ENCODE measurements around the gene PCSK6.

Gene PCSK6

DNA sequence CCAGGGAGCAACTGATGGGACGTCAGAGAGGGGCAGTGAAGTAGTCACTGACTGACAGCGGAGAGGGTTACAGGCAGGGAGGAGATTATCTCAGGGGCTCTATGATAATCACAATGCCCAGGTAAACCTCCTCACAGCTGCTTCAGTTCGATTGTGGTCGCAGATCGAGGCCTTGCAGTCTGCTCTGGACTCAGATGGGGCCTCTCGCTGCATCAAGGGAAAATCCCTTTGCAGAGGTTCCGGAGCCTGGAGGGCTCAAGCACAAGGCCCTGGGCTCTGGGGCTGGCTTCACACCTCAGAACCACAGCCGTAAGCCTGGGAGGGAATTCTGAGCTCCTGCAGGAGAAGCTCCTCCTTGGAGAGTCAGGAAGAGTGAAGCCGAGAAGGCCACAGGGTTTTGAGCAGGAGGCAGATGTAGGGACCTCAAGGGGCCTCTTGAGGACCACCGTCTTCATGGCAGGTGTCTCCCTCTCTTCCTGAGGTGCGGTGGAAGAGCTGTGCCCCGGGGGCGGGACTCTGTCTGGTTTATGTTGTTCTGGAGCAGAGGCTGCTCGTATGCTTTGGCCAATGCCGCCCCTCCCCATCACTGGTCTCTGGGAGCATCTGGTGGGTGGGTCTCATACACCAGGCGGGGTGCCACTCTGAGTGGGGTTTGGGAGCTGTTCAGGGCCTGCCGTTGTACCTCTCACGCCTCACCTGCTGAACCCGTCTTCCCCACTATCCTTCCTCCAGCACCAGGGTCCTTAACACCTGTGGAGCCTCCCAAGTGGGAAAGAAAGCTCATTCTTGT lies 175.0 kb downstream of the PCSK6 start:
- H3K27ac ChIP-seq (ENCODE audit: low read depth in 2 of 2, low read length in 2 of 2), result no peak overlapping the region
- H3K36me3 ChIP-seq (ENCODE audit: control insufficient read depth in 2 of 2, insufficient read depth in 2 of 2, low read length in 2 of 2), result peaks cover 3 to 5% of the 10 kb centered on the region in 2 donors
- no peak overlapping the region for H3K9ac ChIP-seq (ENCODE audit: low read depth in 1 of 2, low read length in 2 of 2)
- H3K4me1 ChIP-seq (ENCODE audit: control insufficient read depth in 2 of 2, insufficient read depth in 2 of 2, low read length in 2 of 2), result no peaks in the 10 kb centered on the region
- H3K9me3 ChIP-seq (ENCODE audit: control insufficient read depth in 2 of 2, low read length in 2 of 2), result no peaks in the 10 kb centered on the region
- no peaks in the 10 kb centered on the region for H3K27me3 ChIP-seq (ENCODE audit: control insufficient read depth in 2 of 2, insufficient read depth in 2 of 2, low read length in 2 of 2)
- H3K4me3 ChIP-seq (ENCODE audit: low read length in 2 of 2), result no peak overlapping the region

DNA sequence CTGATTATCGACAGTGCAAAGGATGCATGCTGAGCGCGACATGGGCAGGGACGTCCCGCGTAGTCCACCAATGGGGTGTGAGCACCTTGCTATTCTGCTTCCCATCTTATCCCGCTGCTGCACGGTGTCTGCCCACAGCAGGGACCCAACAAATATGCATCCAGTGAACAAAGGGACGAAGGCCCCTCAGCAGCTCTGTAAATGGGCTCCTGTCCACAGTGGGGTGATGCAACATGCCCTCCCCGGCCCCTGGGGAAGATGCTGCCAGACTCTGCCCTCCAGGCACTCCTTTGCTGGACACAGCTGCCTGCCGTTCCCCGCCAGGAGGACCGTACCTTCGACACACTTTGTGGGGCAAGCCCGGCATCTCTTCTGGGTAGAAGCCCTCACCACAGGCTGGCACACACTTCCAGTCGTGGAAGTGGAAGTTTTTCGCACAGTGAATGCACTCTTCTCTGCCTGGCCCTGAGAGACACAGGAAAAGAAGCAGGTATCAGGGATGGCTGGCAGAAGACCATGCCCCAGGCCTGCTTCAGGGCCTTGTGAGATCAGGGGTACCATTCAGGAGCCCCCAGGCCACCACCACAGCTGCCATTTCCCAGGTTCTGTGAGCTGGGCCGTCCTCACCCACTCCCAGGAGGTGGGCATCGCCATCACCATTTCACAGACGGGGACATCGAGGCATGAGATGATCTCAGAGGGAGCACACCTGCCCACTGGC lies 176.3 kb downstream of the PCSK6 start:
- no peak overlapping the region for H3K27ac ChIP-seq (ENCODE audit: low read depth in 2 of 2, low read length in 2 of 2)
- no peaks in the 10 kb centered on the region for H3K9me3 ChIP-seq (ENCODE audit: control insufficient read depth in 2 of 2, low read length in 2 of 2)
- H3K27me3 ChIP-seq (ENCODE audit: control insufficient read depth in 2 of 2, insufficient read depth in 2 of 2, low read length in 2 of 2), result no peaks in the 10 kb centered on the region
- peaks cover 5 to 8% of the 10 kb centered on the region in 2 donors for H3K36me3 ChIP-seq (ENCODE audit: control insufficient read depth in 2 of 2, insufficient read depth in 2 of 2, low read length in 2 of 2)
- H3K9ac ChIP-seq (ENCODE audit: low read depth in 1 of 2, low read length in 2 of 2), result no peak overlapping the region
- no peaks in the 10 kb centered on the region for H3K4me1 ChIP-seq (ENCODE audit: control insufficient read depth in 2 of 2, insufficient read depth in 2 of 2, low read length in 2 of 2)
- no peak overlapping the region for H3K4me3 ChIP-seq (ENCODE audit: low read length in 2 of 2)

DNA sequence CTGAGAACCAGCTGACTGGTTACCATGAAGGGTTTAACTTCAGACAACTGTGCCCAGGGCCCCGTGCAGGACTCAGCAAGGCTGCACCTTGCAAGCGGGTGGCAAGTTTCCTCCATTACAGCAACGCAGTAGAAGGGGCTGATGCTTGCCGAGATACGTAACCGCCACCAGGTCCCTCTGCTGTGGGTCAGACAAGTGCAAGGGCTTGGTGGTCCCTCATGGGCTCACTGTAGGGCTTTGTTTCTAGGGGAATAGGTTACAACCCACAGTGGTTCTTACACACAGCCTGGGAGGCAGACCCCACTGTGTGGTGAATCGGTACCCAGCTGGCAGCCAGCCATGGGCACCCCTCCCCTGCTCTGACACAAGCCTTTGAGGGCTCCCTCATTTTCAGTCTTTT lies 179.0 kb downstream of the PCSK6 start:
- Histone ChIP-seq H3K9me3 (ENCODE audit: control insufficient read depth in 2 of 2, low read length in 2 of 2) (no peaks in the 10 kb centered on the region), H3K4me1 (ENCODE audit: control insufficient read depth in 2 of 2, insufficient read depth in 2 of 2, low read length in 2 of 2) (no peaks in the 10 kb centered on the region), H3K36me3 (ENCODE audit: control insufficient read depth in 2 of 2, insufficient read depth in 2 of 2, low read length in 2 of 2) (peaks cover 5 to 8% of the 10 kb centered on the region in 2 donors), H3K27me3 (ENCODE audit: control insufficient read depth in 2 of 2, insufficient read depth in 2 of 2, low read length in 2 of 2) (no peaks in the 10 kb centered on the region), H3K9ac (ENCODE audit: low read depth in 1 of 2, low read length in 2 of 2) (no peak overlapping the region), H3K4me3 (ENCODE audit: low read length in 2 of 2) (no peak overlapping the region), H3K27ac (ENCODE audit: low read depth in 2 of 2, low read length in 2 of 2) (no peak overlapping the region)

DNA sequence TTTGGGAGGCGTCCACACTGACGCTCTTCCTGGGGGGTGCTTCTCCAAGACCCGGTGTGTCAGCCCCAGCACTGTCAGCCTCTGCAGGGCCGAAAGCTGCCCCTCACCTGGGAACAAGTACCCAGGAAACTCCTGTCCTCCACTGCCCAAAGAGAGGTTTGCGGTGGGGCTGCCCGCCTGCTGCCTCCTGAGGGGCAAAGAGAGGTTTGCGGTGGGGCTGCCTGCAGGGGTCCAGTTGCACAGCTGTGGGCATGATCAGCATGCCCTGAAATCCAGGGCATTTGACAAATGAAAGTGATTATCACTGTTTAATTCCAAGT lies 179.4 kb downstream of the PCSK6 start:
- no peak overlapping the region for H3K27ac ChIP-seq (ENCODE audit: low read depth in 2 of 2, low read length in 2 of 2)
- H3K27me3 ChIP-seq (ENCODE audit: control insufficient read depth in 2 of 2, insufficient read depth in 2 of 2, low read length in 2 of 2), result no peaks in the 10 kb centered on the region
- H3K36me3 ChIP-seq (ENCODE audit: control insufficient read depth in 2 of 2, insufficient read depth in 2 of 2, low read length in 2 of 2), result peaks cover 5 to 8% of the 10 kb centered on the region in 2 donors
- no peak overlapping the region for H3K9ac ChIP-seq (ENCODE audit: low read depth in 1 of 2, low read length in 2 of 2)
- H3K4me3 ChIP-seq (ENCODE audit: low read length in 2 of 2), result no peak overlapping the region
- H3K9me3 ChIP-seq (ENCODE audit: control insufficient read depth in 2 of 2, low read length in 2 of 2), result no peaks in the 10 kb centered on the region
- H3K4me1 ChIP-seq (ENCODE audit: control insufficient read depth in 2 of 2, insufficient read depth in 2 of 2, low read length in 2 of 2), result no peaks in the 10 kb centered on the region

DNA sequence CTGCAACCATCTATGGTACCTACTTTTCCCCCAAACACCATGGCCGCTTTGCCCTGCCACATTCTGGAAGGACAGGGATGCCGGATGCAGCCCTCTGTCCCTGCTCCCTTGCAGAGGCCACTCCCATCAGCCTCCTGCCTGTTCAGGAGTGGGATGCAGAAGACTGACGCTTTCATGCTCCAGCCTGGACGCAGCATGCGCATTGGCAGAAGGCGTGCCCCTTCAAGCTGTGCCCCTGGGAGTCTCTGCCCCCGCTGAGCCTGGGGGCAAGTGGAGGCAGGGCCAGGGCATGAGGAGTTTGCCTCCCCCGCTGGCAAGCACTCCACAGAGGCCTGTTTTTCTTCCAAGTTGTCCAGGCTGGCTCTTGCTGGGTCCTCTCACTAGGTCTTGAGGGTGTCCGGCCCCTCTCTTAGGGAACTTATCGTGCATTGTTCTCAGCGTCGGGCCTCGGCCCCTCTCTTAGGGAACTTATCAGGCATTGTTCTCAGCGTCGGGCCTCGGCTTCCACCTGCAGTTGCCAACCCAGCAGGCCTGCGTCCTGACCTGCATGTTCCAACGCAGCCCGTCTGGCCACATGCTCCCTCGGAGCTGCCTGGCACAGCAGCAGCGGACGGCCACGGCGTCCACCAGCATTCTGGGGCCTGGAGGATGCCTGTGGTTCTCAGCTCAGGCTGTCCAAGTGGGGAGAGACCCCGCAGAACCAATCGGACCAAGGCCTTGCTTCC lies 179.9 kb downstream of the PCSK6 start:
- Histone ChIP-seq H3K9me3 (ENCODE audit: control insufficient read depth in 2 of 2, low read length in 2 of 2) (no peaks in the 10 kb centered on the region), H3K9ac (ENCODE audit: low read depth in 1 of 2, low read length in 2 of 2) (no peak overlapping the region), H3K27me3 (ENCODE audit: control insufficient read depth in 2 of 2, insufficient read depth in 2 of 2, low read length in 2 of 2) (no peaks in the 10 kb centered on the region), H3K4me3 (ENCODE audit: low read length in 2 of 2) (no peak overlapping the region), H3K36me3 (ENCODE audit: control insufficient read depth in 2 of 2, insufficient read depth in 2 of 2, low read length in 2 of 2) (peaks cover 5 to 11% of the 10 kb centered on the region in 2 donors), H3K4me1 (ENCODE audit: control insufficient read depth in 2 of 2, insufficient read depth in 2 of 2, low read length in 2 of 2) (no peaks in the 10 kb centered on the region), H3K27ac (ENCODE audit: low read depth in 2 of 2, low read length in 2 of 2) (no peak overlapping the region)

DNA sequence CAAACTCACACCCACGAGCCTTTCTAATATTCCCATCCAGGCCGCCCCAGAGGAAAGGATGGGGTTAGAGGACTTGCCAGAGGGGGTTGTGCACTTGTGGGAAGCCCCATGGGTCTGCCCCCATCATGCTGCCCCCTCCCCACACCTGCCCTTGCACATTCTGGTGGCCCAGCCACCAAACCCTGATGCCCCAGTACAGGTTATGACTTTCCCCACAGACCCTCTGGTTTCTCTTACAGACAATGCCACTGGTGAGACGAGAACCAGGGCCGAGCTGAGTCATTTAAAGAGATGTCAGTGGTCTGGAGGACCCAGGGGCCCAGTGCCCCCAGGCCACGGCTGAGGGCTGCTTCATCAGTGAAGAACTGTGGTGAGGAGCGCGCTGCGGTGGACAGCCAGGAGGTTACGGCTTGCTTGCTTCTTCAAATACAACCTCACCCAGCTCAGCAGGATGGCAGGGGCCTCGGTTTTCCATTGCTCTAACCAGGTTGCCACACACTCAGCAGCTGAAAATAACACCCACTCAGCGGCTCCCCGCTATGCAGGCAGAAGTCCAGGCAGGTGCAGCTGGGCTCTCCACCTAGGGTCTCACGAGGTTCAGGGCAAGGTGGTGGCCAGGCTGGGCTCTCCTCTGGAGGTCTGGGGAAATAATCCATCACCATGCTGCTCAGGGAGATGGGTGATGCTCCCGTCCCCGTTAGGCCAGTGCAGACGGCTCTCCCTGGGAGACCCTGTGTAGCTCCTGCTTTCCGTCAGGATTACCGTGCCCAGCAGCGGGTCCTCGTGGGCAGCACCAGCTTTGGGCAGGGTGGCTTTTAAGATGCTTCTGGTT lies 180.7 kb downstream of the PCSK6 start:
- Histone ChIP-seq H3K36me3 (ENCODE audit: control insufficient read depth in 2 of 2, insufficient read depth in 2 of 2, low read length in 2 of 2) (peaks cover 2 to 7% of the 10 kb centered on the region in 2 donors), H3K9ac (ENCODE audit: low read depth in 1 of 2, low read length in 2 of 2) (no peak overlapping the region)

DNA sequence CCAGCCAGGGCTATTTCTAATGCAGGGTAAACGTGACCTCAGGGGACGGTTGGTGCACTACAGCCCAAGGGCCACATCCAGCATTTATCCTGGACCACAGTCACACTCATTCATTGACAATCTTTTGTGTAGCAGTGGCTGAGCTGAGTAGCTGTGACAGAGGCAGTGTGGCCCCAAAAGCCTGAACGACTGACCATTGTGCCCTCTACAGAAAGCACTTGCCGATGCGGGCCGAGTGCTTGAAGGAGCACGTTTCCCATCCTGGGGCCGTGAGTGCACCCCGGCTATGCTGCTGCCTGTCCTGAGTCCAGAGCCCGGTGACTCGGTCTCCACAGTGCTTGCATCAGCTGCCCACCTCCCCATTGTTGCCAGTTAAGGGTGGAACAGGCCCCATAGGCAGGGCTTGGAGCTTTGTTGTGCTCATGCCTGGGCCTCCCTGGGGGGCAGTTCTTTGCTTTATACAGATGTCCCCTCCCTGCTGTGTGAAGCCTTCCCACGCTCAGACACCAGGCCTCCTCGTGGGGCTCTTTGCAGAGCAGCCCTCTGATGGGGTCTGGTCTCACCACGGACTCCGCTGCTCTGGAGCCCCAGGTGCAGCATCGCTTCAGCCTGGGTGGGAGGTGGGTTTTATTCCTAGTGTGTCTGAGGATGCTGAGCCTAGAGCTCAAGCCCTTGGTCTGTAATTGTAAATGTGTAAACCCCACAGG lies 181.5 kb downstream of the PCSK6 start:
- no peaks in the 10 kb centered on the region for H3K4me1 ChIP-seq (ENCODE audit: control insufficient read depth in 2 of 2, insufficient read depth in 2 of 2, low read length in 2 of 2)
- no peak overlapping the region for H3K9ac ChIP-seq (ENCODE audit: low read depth in 1 of 2, low read length in 2 of 2)
- no peaks in the 10 kb centered on the region for H3K27me3 ChIP-seq (ENCODE audit: control insufficient read depth in 2 of 2, insufficient read depth in 2 of 2, low read length in 2 of 2)
- peaks cover 2 to 7% of the 10 kb centered on the region in 2 donors for H3K36me3 ChIP-seq (ENCODE audit: control insufficient read depth in 2 of 2, insufficient read depth in 2 of 2, low read length in 2 of 2)
- H3K4me3 ChIP-seq (ENCODE audit: low read length in 2 of 2), result no peak overlapping the region
- H3K27ac ChIP-seq (ENCODE audit: low read depth in 2 of 2, low read length in 2 of 2), result no peak overlapping the region
- no peaks in the 10 kb centered on the region for H3K9me3 ChIP-seq (ENCODE audit: control insufficient read depth in 2 of 2, low read length in 2 of 2)

More for the DNA sequence above, 180.7 kb downstream of the PCSK6 start:
- Histone ChIP-seq H3K27me3 (ENCODE audit: control insufficient read depth in 2 of 2, insufficient read depth in 2 of 2, low read length in 2 of 2) (no peaks in the 10 kb centered on the region), H3K9me3 (ENCODE audit: control insufficient read depth in 2 of 2, low read length in 2 of 2) (no peaks in the 10 kb centered on the region), H3K4me1 (ENCODE audit: control insufficient read depth in 2 of 2, insufficient read depth in 2 of 2, low read length in 2 of 2) (no peaks in the 10 kb centered on the region), H3K4me3 (ENCODE audit: low read length in 2 of 2) (no peak overlapping the region), H3K27ac (ENCODE audit: low read depth in 2 of 2, low read length in 2 of 2) (no peak overlapping the region)

DNA sequence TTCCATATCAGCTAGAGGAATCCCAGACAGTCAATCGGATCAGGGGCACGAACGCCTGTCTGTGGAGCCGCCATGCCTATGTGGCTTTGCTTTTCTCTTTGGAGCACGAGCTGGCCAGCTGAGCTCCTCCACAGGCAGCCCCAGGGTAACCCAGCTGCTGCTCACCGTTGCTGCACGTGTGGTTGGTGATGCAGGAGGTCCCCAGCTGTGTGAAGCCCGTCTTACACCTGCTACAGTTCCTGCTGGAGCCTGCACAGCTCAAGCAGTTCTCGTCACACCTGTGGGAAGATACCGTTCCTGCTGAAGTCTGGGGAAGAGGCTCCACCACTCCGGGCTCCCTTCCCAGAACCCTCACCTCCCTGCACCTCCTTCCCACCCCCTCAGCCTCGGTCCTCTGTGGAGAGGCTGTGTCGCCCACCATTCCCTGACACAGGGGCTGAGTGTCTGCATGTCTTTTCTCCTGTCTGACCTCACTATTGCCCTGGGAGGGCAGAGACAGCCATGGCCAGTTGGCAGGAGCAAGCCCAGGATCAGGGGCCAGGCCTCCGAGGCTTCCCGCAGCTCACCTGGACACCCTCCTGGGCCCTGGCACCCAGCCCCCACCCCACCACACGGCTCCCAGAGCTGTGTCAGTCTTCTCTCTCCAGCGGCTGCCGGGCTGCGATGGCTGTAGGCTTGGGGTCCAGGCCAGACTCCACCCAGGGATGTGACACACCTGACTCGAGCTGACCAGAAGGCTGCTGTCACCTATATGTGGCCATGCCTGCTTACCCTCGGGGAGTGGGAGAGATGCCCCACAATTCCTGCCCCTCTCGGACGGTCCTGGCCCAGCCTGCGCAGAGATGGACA lies 182.2 kb downstream of the PCSK6 start:
- Histone ChIP-seq H3K27me3 (ENCODE audit: control insufficient read depth in 2 of 2, insufficient read depth in 2 of 2, low read length in 2 of 2) (no peaks in the 10 kb centered on the region), H3K4me1 (ENCODE audit: control insufficient read depth in 2 of 2, insufficient read depth in 2 of 2, low read length in 2 of 2) (no peaks in the 10 kb centered on the region), H3K9ac (ENCODE audit: low read depth in 1 of 2, low read length in 2 of 2) (no peak overlapping the region), H3K4me3 (ENCODE audit: low read length in 2 of 2) (no peak overlapping the region), H3K36me3 (ENCODE audit: control insufficient read depth in 2 of 2, insufficient read depth in 2 of 2, low read length in 2 of 2) (peaks cover 2 to 7% of the 10 kb centered on the region in 2 donors), H3K27ac (ENCODE audit: low read depth in 2 of 2, low read length in 2 of 2) (no peak overlapping the region), H3K9me3 (ENCODE audit: control insufficient read depth in 2 of 2, low read length in 2 of 2) (no peaks in the 10 kb centered on the region)
